NCI-H2196 (cell line): ENCODE data around the gene GIT1.

Source experiments
- DNase-seq: peaks from one replicate; lab custom pipeline; 2025; ENCODE audit not compliant: unreplicated experiment; lab: John Stamatoyannopoulos, UW

Gene GIT1

GRCh38 chr17:29616300-29617048 is 27.0 kb upstream of the GIT1 start:
- DNase-seq: no peak

GRCh38 chr17:29615492-29616299 is 26.2 kb upstream of the GIT1 start:
- no peak for DNase-seq

- DNase-seq: no peak
Observed at GRCh38 chr17:29615048-29615385, 25.6 kb upstream of the GIT1 start.

- no peak for DNase-seq
Observed at GRCh38 chr17:29614349-29615047, 25.1 kb upstream of the GIT1 start.

- DNase-seq: no peak
Observed at GRCh38 chr17:29613856-29614255, 24.4 kb upstream of the GIT1 start.

GRCh38 chr17:29613352-29613837 is 23.9 kb upstream of the GIT1 start:
- DNase-seq: no peak

GRCh38 chr17:29612404-29613280 is 23.2 kb upstream of the GIT1 start:
- DNase-seq: no peak

- DNase-seq: no peak
Observed at GRCh38 chr17:29612094-29612403, 22.6 kb upstream of the GIT1 start.

GRCh38 chr17:29611351-29612093 is 22.1 kb upstream of the GIT1 start:
- DNase-seq: no peak

- DNase-seq: no peak
Observed at GRCh38 chr17:29610395-29610794, 20.9 kb upstream of the GIT1 start.

- no peak for DNase-seq
Observed at GRCh38 chr17:29608986-29609385, 19.5 kb upstream of the GIT1 start.

GRCh38 chr17:29607557-29608195 is 18.2 kb upstream of the GIT1 start:
- no peak for DNase-seq

GRCh38 chr17:29603109-29603674 is 13.7 kb upstream of the GIT1 start:
- DNase-seq: no peak

- no peak for DNase-seq
Observed at GRCh38 chr17:29597361-29598172, 8.1 kb upstream of the GIT1 start.

GRCh38 chr17:29596811-29597210 is 7.4 kb upstream of the GIT1 start:
- DNase-seq: no peak

GRCh38 chr17:29595943-29596774 is 6.7 kb upstream of the GIT1 start:
- DNase-seq: no peak

- DNase-seq: no peak
Observed at GRCh38 chr17:29595107-29595942, 5.9 kb upstream of the GIT1 start.
